ENCODE results near the gene RSPH6A. TPM values are rescaled to one million over a fixed set of nuclear protein-coding genes. Genes with fewer than 3 reads are reported as not detected.
"Not testable (repeated sequence)": the region's sequence is repeated elsewhere in the genome, so short reads cannot be mapped to it uniquely, and the experiment has no call there.

Gene RSPH6A
- total RNA-seq, 1 donor from 2014 or later: 0.28 TPM

GRCh38 chr19:45804959-45805230 lies 10.2 kb downstream of the RSPH6A start:
- Mint-ChIP-seq H3K27ac (ENCODE audit: unreplicated experiment) (no peak overlapping the region), H3K9me3 (ENCODE audit: unreplicated experiment) (no peaks in the 10 kb centered on the region), H3K4me3 (ENCODE audit: unreplicated experiment) (no peak overlapping the region), H3K4me1 (ENCODE audit: unreplicated experiment) (no peaks in the 10 kb centered on the region), H3K27me3 (ENCODE audit: unreplicated experiment) (peaks cover 14% of the 10 kb centered on the region), H3K36me3 (ENCODE audit: low read depth, unreplicated experiment) (no peaks in the 10 kb centered on the region)
- no peak for TF ChIP-seq CTCF (IDR thresholded peaks at IDR 0.05; ENCODE audit: unreplicated experiment)
- no peak for DNase-seq (ENCODE audit: low spot score)

GRCh38 chr19:45804140-45804958 lies 10.8 kb downstream of the RSPH6A start:
- Mint-ChIP-seq H3K4me1 (ENCODE audit: unreplicated experiment) (no peaks in the 10 kb centered on the region), H3K27ac (ENCODE audit: unreplicated experiment) (no peak overlapping the region), H3K27me3 (ENCODE audit: unreplicated experiment) (peaks cover 15% of the 10 kb centered on the region)

GRCh38 chr19:45801603-45802175 lies 13.4 kb downstream of the RSPH6A start:
- H3K27ac Mint-ChIP-seq (ENCODE audit: unreplicated experiment): no peak overlapping the region

More at GRCh38 chr19:45804140-45804958, 10.8 kb downstream of the RSPH6A start:
- no peaks in the 10 kb centered on the region for H3K9me3 Mint-ChIP-seq (ENCODE audit: unreplicated experiment)
- H3K4me3 Mint-ChIP-seq (ENCODE audit: unreplicated experiment): no peak overlapping the region
- DNase-seq (ENCODE audit: low spot score): no peak
- TF ChIP-seq CTCF (IDR thresholded peaks at IDR 0.05; ENCODE audit: unreplicated experiment): no peak
- no peaks in the 10 kb centered on the region for H3K36me3 Mint-ChIP-seq (ENCODE audit: low read depth, unreplicated experiment)

GRCh38 chr19:45800070-45800553 lies 15.0 kb downstream of the RSPH6A start:
- Mint-ChIP-seq H3K27me3 (ENCODE audit: unreplicated experiment) (peaks cover 15% of the 10 kb centered on the region), H3K4me3 (ENCODE audit: unreplicated experiment) (no peak overlapping the region), H3K4me1 (ENCODE audit: unreplicated experiment) (peaks cover 5% of the 10 kb centered on the region), H3K36me3 (ENCODE audit: low read depth, unreplicated experiment) (no peaks in the 10 kb centered on the region), H3K27ac (ENCODE audit: unreplicated experiment) (no peak overlapping the region), H3K9me3 (ENCODE audit: unreplicated experiment) (no peaks in the 10 kb centered on the region)
- no peak for TF ChIP-seq CTCF (IDR thresholded peaks at IDR 0.05; ENCODE audit: unreplicated experiment)
- no peak for DNase-seq (ENCODE audit: low spot score)

More at GRCh38 chr19:45801603-45802175, 13.4 kb downstream of the RSPH6A start:
- Mint-ChIP-seq H3K4me1 (ENCODE audit: unreplicated experiment) (peaks cover 5% of the 10 kb centered on the region), H3K27me3 (ENCODE audit: unreplicated experiment) (peaks cover 18% of the 10 kb centered on the region), H3K36me3 (ENCODE audit: low read depth, unreplicated experiment) (no peaks in the 10 kb centered on the region), H3K4me3 (ENCODE audit: unreplicated experiment) (no peak overlapping the region), H3K9me3 (ENCODE audit: unreplicated experiment) (no peaks in the 10 kb centered on the region)
- no peak for DNase-seq (ENCODE audit: low spot score)
- TF ChIP-seq CTCF (IDR thresholded peaks at IDR 0.05; ENCODE audit: unreplicated experiment): no peak

GRCh38 chr19:45799541-45799940 lies 15.6 kb downstream of the RSPH6A start:
- H3K27me3 Mint-ChIP-seq (ENCODE audit: unreplicated experiment): peaks cover 17% of the 10 kb centered on the region
- not testable (repeated sequence) for H3K4me3 Mint-ChIP-seq (ENCODE audit: unreplicated experiment); H3K27ac Mint-ChIP-seq (ENCODE audit: unreplicated experiment); H3K36me3 Mint-ChIP-seq (ENCODE audit: low read depth, unreplicated experiment); H3K4me1 Mint-ChIP-seq (ENCODE audit: unreplicated experiment); H3K9me3 Mint-ChIP-seq (ENCODE audit: unreplicated experiment); DNase-seq (ENCODE audit: low spot score)

Data from endothelial cell (in vitro differentiated cells).